T follicular helper cell (primary cell): ENCODE measurements around the gene NCF4.

Experiments used
- DNase-seq: peaks from one replicate; pipeline ENCODE4 v3.0.0-alpha.2; 2020; ENCODE audit warnings: low read depth

Gene NCF4

GRCh38 chr22:36922105-36922608 is 61.4 kb downstream of the NCF4 start:
- DNase-seq = no peak

- DNase-seq = no peak
These were observed 61.9 kb downstream of the NCF4 start for GRCh38 chr22:36922711-36923110.

- DNase-seq = no peak
These were observed 62.5 kb downstream of the NCF4 start for GRCh38 chr22:36923131-36923788.

GRCh38 chr22:36924151-36924698 is 63.4 kb downstream of the NCF4 start:
- no peak for DNase-seq

- DNase-seq = no peak
These were observed 64.8 kb downstream of the NCF4 start for GRCh38 chr22:36925388-36926290.

GRCh38 chr22:36926309-36926708 is 65.5 kb downstream of the NCF4 start:
- no peak for DNase-seq

GRCh38 chr22:36926721-36927435 is 66.1 kb downstream of the NCF4 start:
- DNase-seq = no peak
